T-helper 2 cell treated with Interferon-gamma antibody and Interleukin-4, amounts not matched to agents 5 μg/mL and 100 μg/mL, for 36 hours (primary cell): ENCODE measurements around the gene RGL3.

ENCODE experiments used
- DNase-seq: peaks from one replicate; pipeline ENCODE4 v3.0.0; 2021; ENCODE audit warnings: low spot score
- H3K27ac Mint-ChIP-seq: one replicate; pipeline ENCODE4 v1.8.0; 2021; ENCODE audit warnings: mild to moderate bottlenecking, mixed read lengths
- H3K27me3 Mint-ChIP-seq: one replicate; pipeline ENCODE4 v1.8.0; 2021; ENCODE audit warnings: low read depth, mixed read lengths
- H3K36me3 Mint-ChIP-seq: one replicate; pipeline ENCODE4 v1.8.0; 2021; ENCODE audit warnings: low read depth, mixed read lengths
- H3K4me1 Mint-ChIP-seq: one replicate; pipeline ENCODE4 v1.8.0; 2021; ENCODE audit warnings: low read depth, mixed read lengths
- H3K4me3 Mint-ChIP-seq: one replicate; pipeline ENCODE4 v1.8.0; 2022; ENCODE audit warnings: mild to moderate bottlenecking, moderate library complexity, mixed read lengths
- H3K9me3 Mint-ChIP-seq: one replicate; pipeline ENCODE4 v1.8.0; 2021; ENCODE audit warnings: mixed read lengths

The RGL3 gene

GRCh38 chr19:11453468-11454341 is 34.6 kb upstream of the RGL3 start:
- no peaks in the 10 kb centered on the region for H3K27me3 Mint-ChIP-seq
- H3K36me3 Mint-ChIP-seq = peaks cover 5% of the 10 kb centered on the region
- no peak overlapping the region for H3K4me3 Mint-ChIP-seq
- DNase-seq = no peak
- no peaks in the 10 kb centered on the region for H3K4me1 Mint-ChIP-seq
- H3K27ac Mint-ChIP-seq = no peak overlapping the region
- H3K9me3 Mint-ChIP-seq = no peaks in the 10 kb centered on the region

GRCh38 chr19:11452620-11453310 is 33.7 kb upstream of the RGL3 start:
- H3K9me3 Mint-ChIP-seq = no peaks in the 10 kb centered on the region
- DNase-seq = no peak
- peaks cover 5% of the 10 kb centered on the region for H3K36me3 Mint-ChIP-seq
- no peaks in the 10 kb centered on the region for H3K4me1 Mint-ChIP-seq
- no peak overlapping the region for H3K27ac Mint-ChIP-seq
- H3K27me3 Mint-ChIP-seq = no peaks in the 10 kb centered on the region
- no peak overlapping the region for H3K4me3 Mint-ChIP-seq

- DNase-seq = no peak
- H3K27ac Mint-ChIP-seq = no peak overlapping the region
Measured at GRCh38 chr19:11451871-11452619, 32.9 kb upstream of the RGL3 start.

GRCh38 chr19:11451327-11451870 is 32.3 kb upstream of the RGL3 start:
- Mint-ChIP-seq H3K27ac (no peak overlapping the region), H3K4me1 (no peaks in the 10 kb centered on the region), H3K36me3 (peaks cover 5% of the 10 kb centered on the region), H3K9me3 (no peaks in the 10 kb centered on the region), H3K27me3 (no peaks in the 10 kb centered on the region), H3K4me3 (no peak overlapping the region)
- no peak for DNase-seq

More at GRCh38 chr19:11451871-11452619, 32.9 kb upstream of the RGL3 start:
- no peak overlapping the region for H3K4me3 Mint-ChIP-seq
- H3K36me3 Mint-ChIP-seq = peaks cover 5% of the 10 kb centered on the region
- no peaks in the 10 kb centered on the region for H3K27me3 Mint-ChIP-seq
- H3K9me3 Mint-ChIP-seq = no peaks in the 10 kb centered on the region
- no peaks in the 10 kb centered on the region for H3K4me1 Mint-ChIP-seq

- no peak for DNase-seq
- H3K4me1 Mint-ChIP-seq = no peaks in the 10 kb centered on the region
- no peak overlapping the region for H3K27ac Mint-ChIP-seq
- peaks cover 5% of the 10 kb centered on the region for H3K36me3 Mint-ChIP-seq
- no peak overlapping the region for H3K4me3 Mint-ChIP-seq
- no peaks in the 10 kb centered on the region for H3K27me3 Mint-ChIP-seq
- H3K9me3 Mint-ChIP-seq = no peaks in the 10 kb centered on the region
Measured at GRCh38 chr19:11450570-11451326, 31.6 kb upstream of the RGL3 start.

GRCh38 chr19:11448923-11449554 is 29.9 kb upstream of the RGL3 start:
- Mint-ChIP-seq H3K4me1 (no peaks in the 10 kb centered on the region), H3K36me3 (peaks cover 12% of the 10 kb centered on the region), H3K4me3 (no peak overlapping the region), H3K27me3 (no peaks in the 10 kb centered on the region), H3K9me3 (no peaks in the 10 kb centered on the region), H3K27ac (no peak overlapping the region)
- no peak for DNase-seq

- DNase-seq = no peak
- no peaks in the 10 kb centered on the region for H3K9me3 Mint-ChIP-seq
- peaks cover 12% of the 10 kb centered on the region for H3K36me3 Mint-ChIP-seq
- H3K27ac Mint-ChIP-seq = no peak overlapping the region
- H3K4me3 Mint-ChIP-seq = no peak overlapping the region
- no peaks in the 10 kb centered on the region for H3K4me1 Mint-ChIP-seq
- H3K27me3 Mint-ChIP-seq = no peaks in the 10 kb centered on the region
Measured at GRCh38 chr19:11448410-11448809, 29.3 kb upstream of the RGL3 start.

- H3K27ac Mint-ChIP-seq = no peak overlapping the region
- H3K9me3 Mint-ChIP-seq = no peaks in the 10 kb centered on the region
- no peaks in the 10 kb centered on the region for H3K4me1 Mint-ChIP-seq
- DNase-seq = no peak
- H3K27me3 Mint-ChIP-seq = no peaks in the 10 kb centered on the region
- H3K4me3 Mint-ChIP-seq = no peak overlapping the region
- peaks cover 12% of the 10 kb centered on the region for H3K36me3 Mint-ChIP-seq
Measured at GRCh38 chr19:11447347-11448262, 28.5 kb upstream of the RGL3 start.

GRCh38 chr19:11446652-11447301 is 27.7 kb upstream of the RGL3 start:
- H3K27ac Mint-ChIP-seq = no peak overlapping the region
- H3K4me3 Mint-ChIP-seq = no peak overlapping the region
- DNase-seq = no peak
- H3K4me1 Mint-ChIP-seq = no peaks in the 10 kb centered on the region
- peaks cover 18% of the 10 kb centered on the region for H3K36me3 Mint-ChIP-seq
- no peaks in the 10 kb centered on the region for H3K27me3 Mint-ChIP-seq
- no peaks in the 10 kb centered on the region for H3K9me3 Mint-ChIP-seq

- Mint-ChIP-seq H3K27me3 (no peaks in the 10 kb centered on the region), H3K4me3 (no peak overlapping the region), H3K36me3 (peaks cover 22% of the 10 kb centered on the region), H3K4me1 (no peaks in the 10 kb centered on the region), H3K27ac (no peak overlapping the region), H3K9me3 (no peaks in the 10 kb centered on the region)
- no peak for DNase-seq
Measured at GRCh38 chr19:11446271-11446651, 27.1 kb upstream of the RGL3 start.

GRCh38 chr19:11445141-11445540 is 26.0 kb upstream of the RGL3 start:
- peaks cover 28% of the 10 kb centered on the region for H3K36me3 Mint-ChIP-seq
- no peaks in the 10 kb centered on the region for H3K4me1 Mint-ChIP-seq
- H3K27me3 Mint-ChIP-seq = no peaks in the 10 kb centered on the region
- H3K4me3 Mint-ChIP-seq = no peak overlapping the region
- H3K9me3 Mint-ChIP-seq = no peaks in the 10 kb centered on the region
- H3K27ac Mint-ChIP-seq = no peak overlapping the region
- no peak for DNase-seq

- Mint-ChIP-seq H3K4me1 (no peaks in the 10 kb centered on the region), H3K4me3 (no peak overlapping the region), H3K27ac (no peak overlapping the region), H3K9me3 (no peaks in the 10 kb centered on the region), H3K27me3 (no peaks in the 10 kb centered on the region), H3K36me3 (peaks cover 27% of the 10 kb centered on the region)
- DNase-seq = no peak
Measured at GRCh38 chr19:11444059-11444458, 24.9 kb upstream of the RGL3 start.
